GM12878 (cell line): Measurements from ENCODE around the gene GCM1. TPM values are rescaled to one million over a fixed set of nuclear protein-coding genes. Genes with fewer than 3 reads are reported as not detected.
A peak's percentile ranks its signal among the peaks of the same experiment; 100 is the strongest.

Experiments
- ATAC-seq: fragments of 200-7000 bp; cut with Tn5 transposase; 3 replicates; pipeline ENCODE4 v1.9.1; 2020; ENCODE audit warnings: mild to moderate bottlenecking, moderate library complexity
- BruUV-seq: library from RNA; stranded (reverse); fragments of 400-500 nt; replicated peaks from 2 replicates; lab custom pipeline; 2021; lab: Mats Ljungman, UMichigan
- CTCF ChIA-PET: fragments of 300-600 bp; sonication (Branson Sonifier 250); formaldehyde crosslinking; extraction: SDS; loops from one replicate; lab custom pipeline; 2021; ENCODE audit warnings: inconsistent platforms; lab: Yijun Ruan, JAX
- POLR2A ChIA-PET: fragments of 350-600 bp; formaldehyde crosslinking; extraction: SDS; loops from one replicate; lab custom pipeline; 2021; ENCODE audit warnings: inconsistent platforms; lab: Charles Lee
- RAD21 ChIA-PET: fragments of 300-600 bp; sonication (Branson Sonifier 250); formaldehyde crosslinking; loops from one replicate; lab custom pipeline; 2023; ENCODE audit warnings: antibody characterized with exemption; ENCODE audit not compliant: unreplicated experiment; lab: Charles Lee
- SMC1A ChIA-PET: fragments of 300-600 bp; sonication (Branson Sonifier 250); formaldehyde crosslinking; loops from one replicate; lab custom pipeline; 2023; ENCODE audit not compliant: unreplicated experiment, uncharacterized antibody; lab: Charles Lee
- DNase-seq: peaks from one replicate; pipeline ENCODE4 v3.0.0-alpha.2; 2011; ENCODE audit warnings: low read depth, low spot score
- FAIRE-seq: peaks from 3 replicates; lab custom pipeline; 2011; peaks lifted over from hg19 to GRCh38; lab: Jason Lieb, UNC
- H2AFZ ChIP-seq: 2 replicates; pipeline ENCODE4 v1.6.0; 2011; ENCODE audit warnings: low read depth, low read length, control low read depth; ENCODE audit not compliant: control insufficient read depth
- H3K27ac ChIP-seq: 2 replicates; pipeline ENCODE4 v1.5.1; 2011; ENCODE audit warnings: control low read depth; ENCODE audit not compliant: control insufficient read depth, insufficient read depth
- H3K27me3 ChIP-seq, 2 experiments: replicated peaks in 1 of 2; 2 replicates each; pipeline versions ENCODE4 v1.6.0 to v1.6.1; 2011; ENCODE audit warnings: low read length in 1 of 2; ENCODE audit not compliant: control insufficient read depth in 2 of 2, insufficient read depth in 2 of 2
- H3K36me3 ChIP-seq, 2 experiments: 2 replicates each; pipeline ENCODE4 v1.5.1; 2011; ENCODE audit warnings: low read length in 1 of 2; ENCODE audit not compliant: control insufficient read depth in 2 of 2, insufficient read depth in 2 of 2
- H3K4me1 ChIP-seq: 2 replicates; pipeline ENCODE4 v1.6.1; 2011; ENCODE audit warnings: mild to moderate bottlenecking, low read length, moderate library complexity, mixed read lengths; ENCODE audit not compliant: control insufficient read depth, insufficient read depth
- H3K4me2 ChIP-seq: 2 replicates; pipeline ENCODE4 v1.6.0; 2011; ENCODE audit warnings: control low read depth; ENCODE audit not compliant: control insufficient read depth, insufficient read depth
- H3K4me3 ChIP-seq: fragments of 200-600 bp; sonication (generic); 2 replicates; pipeline ENCODE4 v1.5.1; 2016
- H3K79me2 ChIP-seq: 2 replicates; pipeline ENCODE4 v1.6.0; 2011; ENCODE audit warnings: low read length; ENCODE audit not compliant: control insufficient read depth, insufficient read depth
- H3K9ac ChIP-seq: 2 replicates; pipeline ENCODE4 v1.8.0; 2011; ENCODE audit warnings: low read length, control low read depth, mixed read lengths; ENCODE audit not compliant: control insufficient read depth, insufficient read depth
- H3K9me3 ChIP-seq: replicated peaks from 3 replicates; pipeline ENCODE4 v1.5.1; 2011; ENCODE audit warnings: mild to moderate bottlenecking, low read length; ENCODE audit not compliant: control insufficient read depth, insufficient read depth
- H4K20me1 ChIP-seq: 2 replicates; pipeline ENCODE4 v1.6.0; 2011; ENCODE audit not compliant: control insufficient read depth, insufficient read depth
- BCL3 ChIP-seq: IDR thresholded peaks from 2 replicates; pipeline ENCODE4 v1.6.1; 2011; ENCODE audit warnings: borderline replicate concordance, low read depth, mild to moderate bottlenecking, moderate library complexity, low read length; ENCODE audit not compliant: insufficient read depth, poor library complexity, severe bottlenecking
- BRCA1 ChIP-seq: IDR thresholded peaks from 2 replicates; pipeline ENCODE4 v1.6.1; 2011; ENCODE audit warnings: low read depth, low read length, improper control_type of control experiment
- CBFB ChIP-seq: IDR thresholded peaks from 2 replicates; pipeline ENCODE4 v1.6.1; 2016; ENCODE audit warnings: antibody characterized with exemption, low read depth
- EGR1 ChIP-seq, 2 experiments: IDR thresholded peaks; 1 replicate in 1 of 2; 2 replicates in 1 of 2; pipeline ENCODE4 v1.6.1; 2011 to 2012; ENCODE audit warnings: low read depth in 2 of 2, low read length in 2 of 2, borderline replicate concordance in 1 of 2, mild to moderate bottlenecking in 1 of 2, moderate library complexity in 1 of 2
- HDAC2 ChIP-seq: fragments of 200-600 bp; sonication (generic); IDR thresholded peaks from 2 replicates; pipeline ENCODE4 v1.6.1; 2017
- NR2F1 ChIP-seq: fragments of 450-650 bp; conservative IDR thresholded peaks from 2 replicates; pipeline ENCODE4 v1.6.1; 2017; ENCODE audit warnings: mild to moderate bottlenecking
- PAX5 ChIP-seq: IDR thresholded peaks from 2 replicates; pipeline ENCODE4 v1.6.1; 2011; ENCODE audit warnings: low read depth, low read length, borderline replicate concordance
- REST ChIP-seq: IDR thresholded peaks from 2 replicates; pipeline ENCODE4 v1.6.1; 2012; ENCODE audit warnings: mild to moderate bottlenecking, low read depth, low read length
- SP1 ChIP-seq: IDR thresholded peaks from one replicate; pipeline ENCODE4 v1.6.1; 2011; ENCODE audit warnings: low read depth, low read length
- TBL1XR1 ChIP-seq: IDR thresholded peaks from 2 replicates; pipeline ENCODE4 v1.6.1; 2012; ENCODE audit warnings: low read depth, low read length, improper control_type of control experiment
- ZNF217 ChIP-seq: fragments of 450-650 bp; IDR thresholded peaks from 2 replicates; pipeline ENCODE4 v1.6.1; 2017; ENCODE audit warnings: antibody characterized with exemption, mild to moderate bottlenecking
- ZNF24 ChIP-seq: fragments of 450-650 bp; IDR thresholded peaks from 2 replicates; pipeline ENCODE4 v1.6.1; 2017; ENCODE audit warnings: antibody characterized with exemption, mild to moderate bottlenecking
- ZNF687 ChIP-seq: fragments of 450-650 bp; IDR thresholded peaks from 2 replicates; pipeline ENCODE4 v1.6.1; 2017; ENCODE audit warnings: mild to moderate bottlenecking, moderate library complexity
- ZSCAN29 ChIP-seq: fragments of 450-650 bp; IDR thresholded peaks from 2 replicates; pipeline ENCODE4 v1.6.1; 2017; ENCODE audit warnings: mild to moderate bottlenecking, moderate library complexity
- ZZZ3 ChIP-seq: IDR thresholded peaks from 2 replicates; pipeline ENCODE4 v1.6.1; 2011; ENCODE audit warnings: low read depth; ENCODE audit not compliant: control insufficient read depth, insufficient read length
- in situ Hi-C: fragments of 300-500 bp; cut with MboI; formaldehyde crosslinking; loops from 9 replicates; pipeline ENCODE4 v1.14.3; 2018; ENCODE audit warnings: mixed read lengths
- intact Hi-C: fragments of 100-400 bp; cut with micrococcal nuclease; formaldehyde crosslinking; loops from one replicate; pipeline ENCODE4 v1.14.2; 2022; ENCODE audit not compliant: unreplicated experiment
- polyA plus RNA-seq, 11 experiments: library from polyadenylated mRNA; depleted of rRNA in 4 of 11; unstranded in 6 of 11; stranded (reverse) in 5 of 11; fragments of >200 nt; fragmentation: Nextera tagmentation in 4 of 11; fragmentation: Illumina TruSeq in 1 of 11; extraction: Ambion mirVana in 4 of 11; extraction: Trizol in 1 of 11; gene quantifications; 1 replicate in 1 of 11; 2 replicates in 10 of 11; pipeline versions ENCODE4 v1.2.1 to v1.2.3, GENCODE V29; 2011 to 2016; ENCODE audit warnings: inconsistent platforms in 2 of 11, missing spikeins in 2 of 11, low read depth in 1 of 11
- total RNA-seq, 4 experiments: library from RNA; depleted of rRNA in 3 of 4; stranded (reverse); fragments of >200 nt in 3 of 4; fragmentation: Illumina TruSeq in 1 of 4; extraction: Trizol in 1 of 4; gene quantifications; 2 replicates each; pipeline versions ENCODE4 v1.2.1 to v1.2.3, GENCODE V29; 2013 to 2021

The GCM1 gene
- total and polyA plus RNA-seq, 10 of the 15 experiments (the other 5 are each of a cell fraction or from before 2014, with no cell fraction given), result 0.04 to 0.08 (median 0.05) TPM; not detected in 5

- Histone ChIP-seq H3K27ac (no peak overlapping the region), H3K4me2 (no peak overlapping the region), H3K79me2 (no peaks in the 10 kb centered on the region), H3K4me3 (no peak overlapping the region), H3K9ac (no peak overlapping the region), H2AFZ (no peak overlapping the region), H3K36me3 (no peaks in the 10 kb centered on the region), H3K4me1 (peaks cover 7% of the 10 kb centered on the region; the same call in 1 of the 2 replicates), H4K20me1 (no peaks in the 10 kb centered on the region), H3K9me3 (no peaks in the 10 kb centered on the region), H3K27me3 (no peaks in the 10 kb centered on the region; a peak in 1 of 4 replicates)
- SMC1A ChIA-PET, result no interaction called here
- FAIRE-seq (no peak), ATAC-seq (0 out of 3 replicates have a peak, but pooled peaks have one; percentile 16), DNase-seq (no peak)
- intact Hi-C loops, result no loop called here
- POLR2A ChIA-PET, result no interaction called here
- CTCF ChIA-PET, result interaction anchor here (0.5 kb wide), 1 partner anchor 91 kb away, joined by 3 read pairs; no protein-coding TSS in a partner anchor
- in situ Hi-C loops, result no loop called here
- RAD21 ChIA-PET, result no interaction called here
- BruUV-seq, result no TSS peak
- TF ChIP-seq ZNF24, result no peak
- TF ChIP-seq BCL3, result no peak
- TF ChIP-seq PAX5, result no peak
- no peak for TF ChIP-seq CBFB
- no peak for TF ChIP-seq REST
- no peak for TF ChIP-seq ZNF217
- no peak for TF ChIP-seq ZSCAN29
- no peak for TF ChIP-seq EGR1 (IDR thresholded peaks at IDR 0.05; ENCODE audit: borderline replicate concordance in 1 of 2, low read depth in 2 of 2, low read length in 2 of 2)
- no peak for TF ChIP-seq BRCA1
- TF ChIP-seq ZZZ3, result no peak
- TF ChIP-seq ZNF687, result no peak
- TF ChIP-seq TBL1XR1, result no peak
- TF ChIP-seq SP1, result no peak
- TF ChIP-seq HDAC2, result no peak
- TF ChIP-seq NR2F1, result no peak
Measured at GRCh38 chr6:53112404-53112803, 36.2 kb downstream of the GCM1 start.
